Measurements from ENCODE around the gene MIPEP.

Gene MIPEP

GRCh38 chr13:23703246-23703860 lies 185.8 kb downstream of the MIPEP start:
- no peak for DNase-seq (ENCODE audit: low spot score)
- in situ Hi-C loops (cut with MboI; ENCODE audit: low sequenced_read_pairs, unreplicated experiment), result no loop called here
- TF ChIP-seq CTCF (IDR thresholded peaks at IDR 0.05; ENCODE audit: borderline replicate concordance, control extremely low read depth, extremely low read depth, insufficient read depth, missing control alignments), result no peak

- TF ChIP-seq CTCF (IDR thresholded peaks at IDR 0.05; ENCODE audit: borderline replicate concordance, control extremely low read depth, extremely low read depth, insufficient read depth, missing control alignments), result no peak
- no peak for DNase-seq (ENCODE audit: low spot score)
- in situ Hi-C loops (cut with MboI; ENCODE audit: low sequenced_read_pairs, unreplicated experiment), result no loop called here
These were observed 187.6 kb downstream of the MIPEP start for GRCh38 chr13:23701636-23702035.

GRCh38 chr13:23701186-23701585 lies 188.0 kb downstream of the MIPEP start:
- in situ Hi-C loops (cut with MboI; ENCODE audit: low sequenced_read_pairs, unreplicated experiment), result no loop called here
- no peak for TF ChIP-seq CTCF (IDR thresholded peaks at IDR 0.05; ENCODE audit: borderline replicate concordance, control extremely low read depth, extremely low read depth, insufficient read depth, missing control alignments)
- no peak for DNase-seq (ENCODE audit: low spot score)

- no peak for TF ChIP-seq CTCF (IDR thresholded peaks at IDR 0.05; ENCODE audit: borderline replicate concordance, control extremely low read depth, extremely low read depth, insufficient read depth, missing control alignments)
- DNase-seq (ENCODE audit: low spot score), result no peak
- in situ Hi-C loops (cut with MboI; ENCODE audit: low sequenced_read_pairs, unreplicated experiment), result no loop called here
These were observed 189.9 kb downstream of the MIPEP start for GRCh38 chr13:23699271-23699670.

- no peak for DNase-seq (ENCODE audit: low spot score)
- TF ChIP-seq CTCF (IDR thresholded peaks at IDR 0.05; ENCODE audit: borderline replicate concordance, control extremely low read depth, extremely low read depth, insufficient read depth, missing control alignments), result no peak
- in situ Hi-C loops (cut with MboI; ENCODE audit: low sequenced_read_pairs, unreplicated experiment), result no loop called here
These were observed 191.4 kb downstream of the MIPEP start for GRCh38 chr13:23697772-23698313.

- no peak for TF ChIP-seq CTCF (IDR thresholded peaks at IDR 0.05; ENCODE audit: borderline replicate concordance, control extremely low read depth, extremely low read depth, insufficient read depth, missing control alignments)
- DNase-seq (ENCODE audit: low spot score), result no peak
- in situ Hi-C loops (cut with MboI; ENCODE audit: low sequenced_read_pairs, unreplicated experiment), result no loop called here
These were observed 192.6 kb downstream of the MIPEP start for GRCh38 chr13:23696610-23697009.

Data from GM13976 (cell line).